Heart right ventricle (tissue), 16 donors: ENCODE results near the gene CHD1. TPM values are rescaled to one million over a fixed set of nuclear protein-coding genes. Genes with fewer than 3 reads are reported as not detected.

Experiments
- ATAC-seq, 8 donors: fragments of 200-7000 bp; cut with Tn5 transposase; one replicate each; pipeline ENCODE4 v1.9.1; 2020; ENCODE audit warnings: mild to moderate bottlenecking in 8 of 8, moderate library complexity in 8 of 8, moderate number of reproducible peaks in 1 of 8
- DNase-seq, 2 donors: peaks; one replicate each; pipeline ENCODE4 v3.0.0-alpha.2; 2020
- H3K27ac ChIP-seq, 10 donors: fragments of 200-600 bp; sonication (generic) in 2 of 10; one replicate each; pipeline versions ENCODE4 v1.5.0 to v1.8.0; 2020 to 2022; ENCODE audit warnings: mild to moderate bottlenecking in 3 of 10
- H3K27me3 ChIP-seq, 7 donors: fragments of 200-600 bp; one replicate each; pipeline ENCODE4 v1.8.0; 2021 to 2022; ENCODE audit warnings: mild to moderate bottlenecking in 2 of 7
- H3K36me3 ChIP-seq, 9 donors: fragments of 200-600 bp; sonication (generic) in 1 of 9; one replicate each; pipeline versions ENCODE4 v1.5.0 to v1.8.0; 2020 to 2022; ENCODE audit warnings: mild to moderate bottlenecking in 2 of 9
- H3K4me1 ChIP-seq, 9 donors: fragments of 200-600 bp; sonication (generic) in 1 of 9; one replicate each; pipeline versions ENCODE4 v1.5.0 to v1.8.0; 2020 to 2022; ENCODE audit warnings: mild to moderate bottlenecking in 4 of 9
- H3K4me3 ChIP-seq, 10 donors: fragments of 200-600 bp; sonication (generic) in 2 of 10; one replicate each; pipeline versions ENCODE4 v1.5.0 to v1.8.0; 2020 to 2022; ENCODE audit warnings: mild to moderate bottlenecking in 7 of 10, moderate library complexity in 2 of 10
- H3K9me3 ChIP-seq, 11 donors: fragments of 200-600 bp in 10 of 11; sonication (generic) in 2 of 11; one replicate each; pipeline versions ENCODE4 v1.5.0 to v1.8.0; 2013 to 2022; ENCODE audit warnings: mild to moderate bottlenecking in 2 of 11, control low read depth in 1 of 11, moderate library complexity in 1 of 11
- WGBS, 2 donors: extraction: QIAGEN DNeasy Blood & Tissue Kit; methylation state at CpG; one replicate each; pipeline ENCODE4 v1.1.7; 2013; ENCODE audit warnings: inconsistent platforms in 1 of 2; 5-methylcytosine and 5-hydroxymethylcytosine counted together
- intact Hi-C, 10 donors: fragments of 100-400 bp; cut with DNase I; formaldehyde crosslinking; loops; one replicate each; pipeline versions ENCODE4 v1.11.1 to v1.14.2; 2022
- polyA plus RNA-seq, 2 donors: library from polyadenylated mRNA; stranded (reverse); fragments of 200-250 nt; gene quantifications; one replicate each; pipeline ENCODE4 v1.2.3, GENCODE V29; 2013
- total RNA-seq, 10 donors: library from RNA; stranded (reverse); fragmentation: NEBNext Ultra II Directional in 3 of 10; extraction: Animal tissue kit (Norgen Biotek cat#: 25700) in 3 of 10; gene quantifications; one replicate each; pipeline versions ENCODE4 v1.2.1 to v1.2.4, GENCODE V29; 2021 to 2023
- TF ChIP-seq, protein P1 (sequence below), 9 donors: fragments of 200-600 bp; sonication (generic) in 2 of 9; IDR thresholded peaks; one replicate each; pipeline versions ENCODE4 v1.5.0 to v1.8.0; 2021 to 2022; ENCODE audit warnings: antibody characterized with exemption in 9 of 9, mild to moderate bottlenecking in 5 of 9, moderate library complexity in 1 of 9
- donor health status: Arrhythmogenic right ventricular cardiomyopathy.
- donor health status: ischemic (EF 13 %, LVEDD 7.1; RV severe dilation, severe dysfunction).
- donor health status: healthy with polysubstance abuse.
- donor health status: DM: no; HTN: yes; CAD: no.
- donor health status: DM: no; HTN: no; CAD: no.
- donor health status: ischemic (EF 25% LVEDD 6.9; RV normal size, moderate dysfunction).
- donor health status: ischemic (EF 25% LVEDD 5.7; RV mildly dilated, moderate dysfunction).
- donor health status: healthy.
- donor health status: DM: yes; HTN: yes; CAD: no.
- donor health status: Ischemic cardiomyopathy.
- donor health status: ischemic (EF 35%, LVEDD 5.7; RV mildly dilated, moderate dysfunction).
- donor health status: nonischemic (EF 11% LVEDD 7.7; RV severe dilation, severe dysfunction).
- donor health status: DM: yes; HTN: yes; CAD: no.
- donor health status: PGD.
- donor health status: ischemic (EF 29% LVEDD 5.4; RV normal size, mild dysfunction).
- donor health status: nonischemic (EF 23%, LVEDD 6.1; RV moderate dilation, normal function).

The CHD1 gene
- total and polyA plus RNA-seq, 12 donors = 6.5 to 20.4 (median 15.1) TPM

GRCh38 chr5:98880151-98880550, 48.7 kb downstream of the CHD1 start:
- Histone ChIP-seq H3K27me3 (no peaks in the 10 kb centered on the region), H3K4me3 (no peak overlapping the region), H3K36me3 (peaks cover 0 to 100% (median 56%) of the 10 kb centered on the region in 9 donors), H3K4me1 (no peaks in the 10 kb centered on the region), H3K9me3 (no peaks in the 10 kb centered on the region), H3K27ac (no peak overlapping the region)
- 89 to 94% methylated on average over 3 of the region's 3 CpGs for WGBS, 2 donors
- intact Hi-C loops = no loop called here
- no peak for DNase-seq
- TF ChIP-seq, protein P1, sequence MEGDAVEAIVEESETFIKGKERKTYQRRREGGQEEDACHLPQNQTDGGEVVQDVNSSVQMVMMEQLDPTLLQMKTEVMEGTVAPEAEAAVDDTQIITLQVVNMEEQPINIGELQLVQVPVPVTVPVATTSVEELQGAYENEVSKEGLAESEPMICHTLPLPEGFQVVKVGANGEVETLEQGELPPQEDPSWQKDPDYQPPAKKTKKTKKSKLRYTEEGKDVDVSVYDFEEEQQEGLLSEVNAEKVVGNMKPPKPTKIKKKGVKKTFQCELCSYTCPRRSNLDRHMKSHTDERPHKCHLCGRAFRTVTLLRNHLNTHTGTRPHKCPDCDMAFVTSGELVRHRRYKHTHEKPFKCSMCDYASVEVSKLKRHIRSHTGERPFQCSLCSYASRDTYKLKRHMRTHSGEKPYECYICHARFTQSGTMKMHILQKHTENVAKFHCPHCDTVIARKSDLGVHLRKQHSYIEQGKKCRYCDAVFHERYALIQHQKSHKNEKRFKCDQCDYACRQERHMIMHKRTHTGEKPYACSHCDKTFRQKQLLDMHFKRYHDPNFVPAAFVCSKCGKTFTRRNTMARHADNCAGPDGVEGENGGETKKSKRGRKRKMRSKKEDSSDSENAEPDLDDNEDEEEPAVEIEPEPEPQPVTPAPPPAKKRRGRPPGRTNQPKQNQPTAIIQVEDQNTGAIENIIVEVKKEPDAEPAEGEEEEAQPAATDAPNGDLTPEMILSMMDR (IDR thresholded peaks at IDR 0.05) = no peak
- ATAC-seq = no peak

GRCh38 chr5:98877600-98877999, 51.2 kb downstream of the CHD1 start:
- TF ChIP-seq, protein P1 (IDR thresholded peaks at IDR 0.05) = no peak
- intact Hi-C loops = no loop called here
- H3K9me3 ChIP-seq = no peaks in the 10 kb centered on the region
- H3K4me3 ChIP-seq = no peak overlapping the region
- ATAC-seq = no peak
- no peaks in the 10 kb centered on the region for H3K4me1 ChIP-seq
- peaks cover 0 to 100% (median 60%) of the 10 kb centered on the region in 9 donors for H3K36me3 ChIP-seq
- H3K27ac ChIP-seq = no peak overlapping the region
- H3K27me3 ChIP-seq = no peaks in the 10 kb centered on the region
- WGBS, 2 donors = 94 to 99% methylated on average over 2 of the region's 2 CpGs
- no peak for DNase-seq

DNA sequence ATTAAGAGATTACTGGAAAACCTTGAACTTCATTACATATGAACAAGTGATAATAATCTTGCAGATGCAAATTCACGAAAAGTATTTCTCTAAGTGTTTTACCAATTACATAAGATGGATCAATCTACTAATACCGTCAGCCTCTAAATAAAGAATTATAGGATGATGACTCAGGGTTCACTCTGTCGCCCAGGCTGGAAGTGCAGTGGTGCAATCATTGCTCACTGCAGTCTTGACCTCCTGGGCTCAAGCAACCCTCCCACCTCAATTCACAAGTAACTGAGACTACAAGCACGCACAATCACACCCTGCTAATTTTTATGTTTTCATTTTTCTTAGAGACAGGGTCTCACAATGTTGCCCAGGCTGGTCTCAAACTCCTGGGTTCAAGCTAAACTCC, 56.1 kb downstream of the CHD1 start:
- TF ChIP-seq, protein P1 (IDR thresholded peaks at IDR 0.05) = no peak
- DNase-seq (no peak), ATAC-seq (no peak)
- Histone ChIP-seq H3K4me1 (no peaks in the 10 kb centered on the region), H3K27ac (no peak overlapping the region), H3K36me3 (peaks cover 0 to 100% (median 56%) of the 10 kb centered on the region in 9 donors), H3K4me3 (no peak overlapping the region), H3K9me3 (no peaks in the 10 kb centered on the region), H3K27me3 (no peaks in the 10 kb centered on the region)
- intact Hi-C loops = no loop called here
- WGBS, 2 donors = 86 to 93% methylated on average over 4 of the region's 4 CpGs

GRCh38 chr5:98865690-98866089, 63.1 kb downstream of the CHD1 start:
- 86 to 92% methylated on average over 2 of the region's 2 CpGs for WGBS, 2 donors
- Histone ChIP-seq H3K9me3 (no peaks in the 10 kb centered on the region), H3K27ac (no peak overlapping the region), H3K27me3 (no peaks in the 10 kb centered on the region), H3K4me3 (no peak overlapping the region), H3K36me3 (peaks cover 0 to 100% (median 65%) of the 10 kb centered on the region in 9 donors), H3K4me1 (no peaks in the 10 kb centered on the region)
- DNase-seq = no peak
- no peak for ATAC-seq
- TF ChIP-seq, protein P1 (IDR thresholded peaks at IDR 0.05) = no peak
- intact Hi-C loops = no loop called here
